WTC11 (cell line): ENCODE measurements around the gene FXYD7. TPM values are rescaled to one million over a fixed set of nuclear protein-coding genes. Genes with fewer than 3 reads are reported as not detected.

Experiments used
- ATAC-seq: fragments of 200-7000 bp; cut with Tn5 transposase; 2 replicates; pipeline ENCODE4 v1.10.0; 2021; ENCODE audit warnings: mild to moderate bottlenecking, moderate library complexity
- CTCF ChIA-PET: fragments of 300-600 bp; sonication (Branson Sonifier 250); formaldehyde crosslinking; loops from one replicate; lab custom pipeline; 2021; ENCODE audit warnings: antibody characterized with exemption; lab: Charles Lee
- POLR2A ChIA-PET: fragments of 350-600 bp; sonication (Branson Sonifier 250); formaldehyde crosslinking; loops from one replicate; lab custom pipeline; 2021; ENCODE audit warnings: antibody characterized with exemption; lab: Charles Lee
- DNase-seq: peaks from one replicate; pipeline ENCODE4 v3.0.0; 2021; ENCODE audit warnings: low spot score
- H3K27ac Mint-ChIP-seq: 2 replicates; pipeline ENCODE4 v1.8.0; 2021; ENCODE audit warnings: mixed read lengths
- H3K27me3 Mint-ChIP-seq: 2 replicates; pipeline ENCODE4 v1.8.0; 2021; ENCODE audit warnings: low read depth, mild to moderate bottlenecking, moderate library complexity, mixed read lengths
- H3K36me3 Mint-ChIP-seq: 2 replicates; pipeline ENCODE4 v1.8.0; 2021; ENCODE audit warnings: mixed read lengths
- H3K4me1 Mint-ChIP-seq: 2 replicates; pipeline ENCODE4 v1.8.0; 2022; ENCODE audit warnings: mixed read lengths
- H3K4me3 Mint-ChIP-seq: 2 replicates; pipeline ENCODE4 v1.8.0; 2021; ENCODE audit warnings: mild to moderate bottlenecking, moderate library complexity, mixed read lengths
- H3K9me3 Mint-ChIP-seq: 2 replicates; pipeline ENCODE4 v1.8.0; 2021; ENCODE audit warnings: mixed read lengths
- ARID4B ChIP-seq: sonication (generic); formaldehyde crosslinking; IDR thresholded peaks from 2 replicates; pipeline ENCODE4 v1.8.0; 2023; ENCODE audit warnings: missing genetic modification reagents, mild to moderate bottlenecking, borderline replicate concordance
- ATF6 ChIP-seq: sonication (generic); formaldehyde crosslinking; IDR thresholded peaks from 2 replicates; pipeline ENCODE4 v1.8.1; 2023; ENCODE audit warnings: mild to moderate bottlenecking, missing genetic modification reagents
- E2F1 ChIP-seq: sonication (generic); formaldehyde crosslinking; IDR thresholded peaks from 2 replicates; pipeline ENCODE4 v1.8.0; 2022; ENCODE audit warnings: mild to moderate bottlenecking, missing genetic modification reagents
- FOXJ3 ChIP-seq: sonication (generic); formaldehyde crosslinking; IDR thresholded peaks from 2 replicates; pipeline ENCODE4 v1.9.0; 2021; ENCODE audit warnings: missing genetic modification reagents, mild to moderate bottlenecking, borderline replicate concordance
- IRF2 ChIP-seq: sonication (generic); formaldehyde crosslinking; IDR thresholded peaks from 2 replicates; pipeline ENCODE4 v1.8.0; 2022; ENCODE audit warnings: low read depth, missing genetic modification reagents, borderline replicate concordance
- NFE2L1 ChIP-seq: sonication (generic); formaldehyde crosslinking; IDR thresholded peaks from 2 replicates; pipeline ENCODE4 v1.8.1; 2023; ENCODE audit warnings: missing genetic modification reagents
- NR2C2 ChIP-seq: sonication (generic); formaldehyde crosslinking; IDR thresholded peaks from 2 replicates; pipeline ENCODE4 v1.8.0; 2022; ENCODE audit warnings: mild to moderate bottlenecking, missing genetic modification reagents
- OVOL2 ChIP-seq: fragments of 250-450 bp; sonication (Bioruptor Pico); IDR thresholded peaks from 2 replicates; pipeline ENCODE4 v1.9.0; 2021; ENCODE audit warnings: mild to moderate bottlenecking, borderline replicate concordance
- PREB ChIP-seq: sonication (generic); formaldehyde crosslinking; IDR thresholded peaks from 2 replicates; pipeline ENCODE4 v1.8.1; 2022; ENCODE audit warnings: mild to moderate bottlenecking, missing genetic modification reagents, moderate library complexity, borderline replicate concordance
- RELA ChIP-seq: sonication (generic); formaldehyde crosslinking; IDR thresholded peaks from 2 replicates; pipeline ENCODE4 v1.8.1; 2022; ENCODE audit warnings: missing genetic modification reagents, mild to moderate bottlenecking, borderline replicate concordance
- ZNF263 ChIP-seq: sonication (generic); formaldehyde crosslinking; IDR thresholded peaks from 2 replicates; pipeline ENCODE4 v1.8.1; 2022; ENCODE audit warnings: low read depth, mild to moderate bottlenecking, moderate library complexity, missing genetic modification reagents
- ZNF317 ChIP-seq: sonication (generic); formaldehyde crosslinking; IDR thresholded peaks from 2 replicates; pipeline ENCODE4 v1.8.1; 2023; ENCODE audit warnings: low read depth, mild to moderate bottlenecking, moderate library complexity, missing genetic modification reagents, borderline replicate concordance
- ZNF423 ChIP-seq: fragments of 250-450 bp; sonication (Bioruptor Pico); IDR thresholded peaks from 2 replicates; pipeline ENCODE4 v2.1.2; 2022; ENCODE audit warnings: mild to moderate bottlenecking, moderate library complexity
- total RNA-seq: library from RNA; stranded (reverse); gene quantifications from 3 replicates; pipeline ENCODE4 v1.2.3, GENCODE V29; 2021
- TF ChIP-seq, protein P1 (sequence below): fragments of 250-450 bp; sonication (Bioruptor Pico); IDR thresholded peaks from 2 replicates; pipeline ENCODE4 v1.8.0; 2021; ENCODE audit warnings: mild to moderate bottlenecking
- TF ChIP-seq, protein P2 (sequence below): fragments of 250-450 bp; sonication (Bioruptor Pico); conservative IDR thresholded peaks from 2 replicates; pipeline ENCODE4 v1.9.0; 2021; ENCODE audit warnings: mild to moderate bottlenecking
- TF ChIP-seq, protein P3 (sequence below): sonication (generic); formaldehyde crosslinking; IDR thresholded peaks from 2 replicates; pipeline ENCODE4 v1.8.0; 2023; ENCODE audit warnings: missing genetic modification reagents
- TF ChIP-seq, protein P4 (sequence below): sonication (generic); formaldehyde crosslinking; IDR thresholded peaks from 2 replicates; pipeline ENCODE4 v1.8.0; 2022; ENCODE audit warnings: mild to moderate bottlenecking, missing genetic modification reagents

The FXYD7 gene
- total RNA-seq, 1 experiment from 2014 or later: 16.7 TPM

DNA sequence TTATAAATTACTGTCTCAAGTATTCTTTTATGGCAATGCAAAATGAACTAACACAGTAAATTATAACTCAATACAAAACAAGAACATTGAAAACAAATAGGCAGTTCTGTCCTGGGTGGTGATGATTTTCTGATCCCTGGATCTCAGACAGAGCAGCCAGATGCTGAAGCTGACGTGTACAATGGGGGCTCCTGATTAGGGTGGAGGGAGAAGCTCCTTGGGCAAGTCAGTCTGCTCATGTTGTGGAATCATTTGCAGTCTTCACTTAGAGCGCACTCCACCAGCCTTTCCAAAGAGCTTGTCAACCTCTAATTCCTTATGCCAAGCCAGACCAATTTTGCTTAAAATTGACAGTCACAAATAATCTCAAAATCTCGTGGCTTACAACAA is 33.1 kb downstream of the FXYD7 start (continued):
- TF ChIP-seq E2F1 (no peak), ZNF263 (no peak), IRF2 (no peak), NFE2L1 (CRISPR knock-in tag) (no peak), FOXJ3 (CRISPR knock-in tag) (no peak), OVOL2 (CRISPR knock-in tag) (no peak), ZNF317 (CRISPR knock-in tag) (no peak)
- TF ChIP-seq, protein P1, sequence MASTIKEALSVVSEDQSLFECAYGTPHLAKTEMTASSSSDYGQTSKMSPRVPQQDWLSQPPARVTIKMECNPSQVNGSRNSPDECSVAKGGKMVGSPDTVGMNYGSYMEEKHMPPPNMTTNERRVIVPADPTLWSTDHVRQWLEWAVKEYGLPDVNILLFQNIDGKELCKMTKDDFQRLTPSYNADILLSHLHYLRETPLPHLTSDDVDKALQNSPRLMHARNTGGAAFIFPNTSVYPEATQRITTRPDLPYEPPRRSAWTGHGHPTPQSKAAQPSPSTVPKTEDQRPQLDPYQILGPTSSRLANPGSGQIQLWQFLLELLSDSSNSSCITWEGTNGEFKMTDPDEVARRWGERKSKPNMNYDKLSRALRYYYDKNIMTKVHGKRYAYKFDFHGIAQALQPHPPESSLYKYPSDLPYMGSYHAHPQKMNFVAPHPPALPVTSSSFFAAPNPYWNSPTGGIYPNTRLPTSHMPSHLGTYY (CRISPR knock-in tag): no peak
- TF ChIP-seq, protein P2, sequence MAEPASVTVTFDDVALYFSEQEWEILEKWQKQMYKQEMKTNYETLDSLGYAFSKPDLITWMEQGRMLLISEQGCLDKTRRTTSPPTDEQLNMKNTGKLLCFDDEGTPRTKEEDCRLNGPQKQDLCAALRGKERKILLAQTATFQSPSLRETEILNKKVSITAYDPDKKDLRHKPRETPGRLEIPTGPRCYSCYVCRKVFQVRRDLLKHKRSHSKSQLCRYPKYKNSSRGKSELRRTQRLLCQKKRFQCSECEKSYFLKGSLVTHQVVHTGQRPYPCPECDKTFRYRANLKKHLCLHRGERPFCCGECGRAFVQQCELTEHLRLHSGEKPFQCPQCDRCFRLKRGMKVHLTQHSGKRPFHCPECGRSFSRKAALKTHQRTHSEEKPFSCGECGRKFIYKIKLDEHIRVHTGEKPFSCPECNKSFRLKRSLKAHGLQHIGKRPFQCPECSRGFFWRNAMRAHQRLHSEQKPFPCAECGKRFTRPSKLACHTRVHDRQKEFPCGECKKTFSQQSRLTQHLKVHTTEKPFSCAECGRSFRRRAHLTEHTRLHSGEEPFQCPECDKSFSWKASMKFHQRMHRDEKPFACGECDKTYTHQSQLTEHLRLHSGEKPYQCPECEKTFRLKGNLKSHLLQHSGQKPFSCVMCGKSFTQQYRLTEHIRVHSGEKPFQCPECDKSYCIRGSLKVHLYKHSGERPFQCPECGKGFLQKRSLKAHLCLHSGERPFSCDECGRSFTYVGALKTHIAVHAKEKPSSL: no peak
- TF ChIP-seq, all 79 proteins: peak for 0

DNA sequence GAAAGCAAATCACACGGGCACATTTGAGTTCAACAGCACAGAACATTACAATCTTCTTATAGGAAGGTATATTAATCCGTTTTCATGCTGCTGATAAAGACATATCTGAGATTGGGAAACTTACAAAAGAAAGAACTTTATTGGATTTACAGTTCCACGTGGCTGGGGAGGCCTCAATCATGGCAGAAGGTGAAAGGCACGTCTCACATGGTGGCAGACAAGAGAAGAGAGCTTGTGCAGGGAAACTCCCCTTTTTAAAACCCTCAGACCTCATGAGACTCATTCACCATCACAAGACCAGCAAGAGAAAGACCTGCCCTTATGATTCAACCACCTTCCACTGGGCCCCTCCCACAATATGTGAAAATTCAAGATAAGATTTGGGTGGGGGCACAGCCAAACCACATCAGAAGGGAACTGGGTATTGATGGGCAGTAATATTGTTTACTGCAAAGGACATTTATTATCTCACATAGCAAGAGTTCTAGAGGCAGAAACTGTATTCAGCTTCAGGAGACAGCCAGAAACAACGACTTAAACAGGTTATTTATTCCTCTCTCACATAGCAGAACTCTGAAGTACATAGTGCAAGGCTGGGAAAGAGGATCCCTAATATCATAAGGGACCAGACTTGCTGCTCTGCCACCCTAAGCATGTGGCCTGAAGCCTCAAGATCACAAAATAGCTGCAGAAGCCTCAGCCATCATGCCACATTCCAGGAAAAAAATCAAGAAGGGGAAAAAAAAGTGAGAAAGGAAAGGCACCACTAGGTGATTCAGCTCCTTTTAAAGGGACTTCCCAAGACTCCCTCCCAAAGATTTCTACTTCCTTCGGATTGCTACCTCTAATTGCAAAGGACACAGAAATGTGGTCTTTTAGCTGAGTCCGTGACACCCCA is 34.6 kb downstream of the FXYD7 start:
- H3K27me3 Mint-ChIP-seq: peaks cover 16% of the 10 kb centered on the region
- no peak overlapping the region for H3K27ac Mint-ChIP-seq
- ChIA-PET POLR2A (no interaction called here), CTCF (interaction anchor here (0.6 to 1.4 kb wide), 2 partner anchors 63 to 455 kb away, joined by 3 to 4 read pairs; no protein-coding TSS in a partner anchor)
- H3K4me3 Mint-ChIP-seq: no peak overlapping the region
- ATAC-seq: no peak
- no peak for DNase-seq
- H3K4me1 Mint-ChIP-seq: peaks cover 6% of the 10 kb centered on the region
- H3K36me3 Mint-ChIP-seq: peaks cover 8% of the 10 kb centered on the region
- peaks cover 12% of the 10 kb centered on the region for H3K9me3 Mint-ChIP-seq
- TF ChIP-seq NR2C2 (CRISPR knock-in tag) (no peak), PREB (CRISPR knock-in tag) (no peak), ZNF423 (CRISPR knock-in tag) (no peak), ARID4B (CRISPR knock-in tag) (no peak), RELA (CRISPR knock-in tag) (no peak), ATF6 (no peak)
- TF ChIP-seq, protein P3, sequence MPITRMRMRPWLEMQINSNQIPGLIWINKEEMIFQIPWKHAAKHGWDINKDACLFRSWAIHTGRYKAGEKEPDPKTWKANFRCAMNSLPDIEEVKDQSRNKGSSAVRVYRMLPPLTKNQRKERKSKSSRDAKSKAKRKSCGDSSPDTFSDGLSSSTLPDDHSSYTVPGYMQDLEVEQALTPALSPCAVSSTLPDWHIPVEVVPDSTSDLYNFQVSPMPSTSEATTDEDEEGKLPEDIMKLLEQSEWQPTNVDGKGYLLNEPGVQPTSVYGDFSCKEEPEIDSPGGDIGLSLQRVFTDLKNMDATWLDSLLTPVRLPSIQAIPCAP (CRISPR knock-in tag): no peak
- TF ChIP-seq, protein P4, sequence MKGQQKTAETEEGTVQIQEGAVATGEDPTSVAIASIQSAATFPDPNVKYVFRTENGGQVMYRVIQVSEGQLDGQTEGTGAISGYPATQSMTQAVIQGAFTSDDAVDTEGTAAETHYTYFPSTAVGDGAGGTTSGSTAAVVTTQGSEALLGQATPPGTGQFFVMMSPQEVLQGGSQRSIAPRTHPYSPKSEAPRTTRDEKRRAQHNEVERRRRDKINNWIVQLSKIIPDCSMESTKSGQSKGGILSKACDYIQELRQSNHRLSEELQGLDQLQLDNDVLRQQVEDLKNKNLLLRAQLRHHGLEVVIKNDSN (CRISPR knock-in tag): no peak
